M059J (cell line): ENCODE data around the gene SPO11. TPM values are rescaled to one million over a fixed set of nuclear protein-coding genes. Genes with fewer than 3 reads are reported as not detected.
"Not testable (repeated sequence)": the region's sequence is repeated elsewhere in the genome, so short reads cannot be mapped to it uniquely, and the experiment has no call there.

Experiments used
- DNase-seq: peaks from one replicate; pipeline ENCODE4 v3.0.0-alpha.2; 2012; ENCODE audit warnings: low read depth
- total RNA-seq: library from RNA; depleted of rRNA; stranded (reverse); fragments of >200 nt; shearing (Covaris generic); gene quantifications from 2 replicates; pipeline ENCODE4 v1.2.3, GENCODE V29; 2014

Gene SPO11
- total RNA-seq, 1 experiment from 2014 or later: not detected

DNA sequence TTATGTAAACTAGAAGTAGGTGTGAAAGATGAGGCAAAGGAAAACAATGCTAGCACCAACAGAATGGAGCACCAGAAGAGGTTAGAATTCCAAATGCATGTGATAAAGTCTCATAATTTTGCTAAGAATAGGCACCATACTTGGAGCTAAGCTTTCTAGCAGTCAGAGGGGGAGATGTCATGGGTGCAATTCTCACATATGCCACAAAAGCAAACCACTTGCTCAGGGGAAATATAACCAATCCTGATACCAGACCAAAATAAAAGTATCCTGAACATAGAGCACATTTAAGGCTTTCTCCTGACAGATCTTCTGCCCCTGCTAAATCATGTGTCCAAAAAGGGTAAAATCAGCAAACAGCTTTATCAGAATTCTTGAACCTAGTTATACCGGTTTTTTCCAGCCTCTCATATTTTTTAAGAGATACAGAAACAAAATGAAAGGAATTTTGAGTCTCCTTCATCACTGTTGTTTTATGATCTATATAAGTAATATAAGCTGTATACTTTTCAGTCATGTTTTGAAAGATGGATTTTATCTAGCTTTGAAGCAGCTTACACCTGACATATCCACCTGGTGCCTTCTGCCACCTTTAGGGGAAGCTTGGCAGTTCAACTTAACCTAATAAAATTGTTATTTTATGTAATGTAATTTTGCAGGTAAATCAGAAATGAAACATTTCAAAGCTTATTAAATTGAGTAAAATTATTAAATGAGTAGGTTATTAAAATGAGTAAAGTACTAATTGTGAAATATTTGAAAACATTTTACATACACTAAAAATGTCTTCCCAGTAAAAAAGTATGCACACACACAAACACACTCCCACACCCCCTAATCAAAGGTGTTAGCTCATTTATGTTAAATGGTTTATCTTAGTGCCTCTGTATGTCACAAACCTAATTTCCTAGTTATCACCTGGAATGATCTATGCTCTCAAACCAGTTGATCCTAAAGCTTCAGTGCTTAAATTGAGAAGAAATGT lies 2.8 kb downstream of the SPO11 start:
- no peak for DNase-seq

DNA sequence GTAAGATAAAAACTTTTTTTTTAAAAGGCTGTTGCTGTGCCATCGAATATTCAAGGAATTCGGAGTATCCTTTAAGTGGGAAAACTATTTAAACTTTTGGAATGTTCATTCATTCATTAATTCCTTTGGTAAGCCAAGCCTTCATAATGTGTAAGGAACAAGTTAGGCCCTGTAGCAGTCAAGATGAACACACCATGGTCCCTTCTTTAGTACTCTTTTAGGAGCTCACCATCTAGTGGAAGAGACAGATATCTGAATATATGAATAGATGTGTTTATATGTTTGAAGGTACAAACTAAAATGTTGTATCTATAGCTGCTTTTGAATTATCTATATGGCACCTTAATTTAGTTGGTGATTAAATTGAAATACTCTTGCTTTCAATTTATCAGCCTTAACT lies 5.8 kb downstream of the SPO11 start:
- DNase-seq: peak; percentile 26

DNA sequence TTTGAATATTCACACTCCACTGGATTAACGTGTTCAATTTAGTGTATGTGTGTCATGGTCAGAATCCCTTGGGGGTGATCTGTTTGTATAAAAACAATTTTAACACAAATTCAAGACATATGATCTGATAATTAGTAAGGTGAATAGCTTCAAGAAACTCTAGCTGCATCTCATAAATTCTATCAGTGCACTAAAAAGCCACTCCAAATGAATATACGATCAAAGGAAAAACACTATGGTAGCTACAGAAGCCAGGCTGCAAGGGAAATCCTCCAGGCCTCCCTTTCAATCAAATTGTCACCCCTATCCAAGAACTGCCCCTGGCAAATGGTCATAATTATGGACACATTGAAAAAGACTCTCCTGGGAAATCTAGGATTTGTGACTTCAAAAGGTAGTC lies 12.1 kb downstream of the SPO11 start:
- DNase-seq: no peak

DNA sequence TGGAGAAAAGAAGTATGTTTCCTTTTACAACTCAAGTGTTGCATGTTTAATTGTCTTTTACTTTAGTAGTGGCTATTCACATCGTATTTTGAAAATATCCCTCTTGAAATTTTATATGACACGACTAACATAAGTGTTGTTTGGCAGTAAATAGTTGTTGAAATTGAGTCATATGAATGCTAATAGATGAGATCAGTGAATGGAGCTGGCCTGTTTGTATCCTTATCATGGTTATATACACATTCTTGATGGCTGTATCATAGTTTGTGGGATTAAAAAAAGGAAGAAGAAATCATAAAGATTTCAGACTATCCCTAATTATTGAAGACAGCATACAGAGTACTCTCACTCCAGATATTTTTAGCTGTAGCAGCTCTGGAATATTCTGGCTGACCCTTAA lies 13.2 kb downstream of the SPO11 start:
- no peak for DNase-seq

DNA sequence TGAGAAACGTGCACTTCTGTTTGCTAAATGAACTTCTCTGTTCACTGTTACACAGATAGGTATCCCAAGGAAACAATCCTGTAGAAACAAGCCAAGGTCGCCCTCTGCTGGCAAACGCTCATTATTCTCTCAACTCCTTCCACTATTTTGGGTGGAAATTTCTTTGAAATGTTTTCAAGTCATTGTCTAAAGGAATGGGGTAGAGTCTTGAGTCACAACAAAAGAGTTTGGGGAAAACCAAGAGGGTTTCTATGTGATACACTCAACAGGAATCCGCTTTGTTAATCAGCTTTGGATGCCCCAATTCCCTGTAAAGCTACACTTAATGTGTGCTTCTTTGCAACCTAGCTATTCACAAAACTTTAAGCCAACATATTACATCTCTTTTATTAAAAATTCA lies 16.9 kb downstream of the SPO11 start:
- DNase-seq: peak; percentile 78

DNA sequence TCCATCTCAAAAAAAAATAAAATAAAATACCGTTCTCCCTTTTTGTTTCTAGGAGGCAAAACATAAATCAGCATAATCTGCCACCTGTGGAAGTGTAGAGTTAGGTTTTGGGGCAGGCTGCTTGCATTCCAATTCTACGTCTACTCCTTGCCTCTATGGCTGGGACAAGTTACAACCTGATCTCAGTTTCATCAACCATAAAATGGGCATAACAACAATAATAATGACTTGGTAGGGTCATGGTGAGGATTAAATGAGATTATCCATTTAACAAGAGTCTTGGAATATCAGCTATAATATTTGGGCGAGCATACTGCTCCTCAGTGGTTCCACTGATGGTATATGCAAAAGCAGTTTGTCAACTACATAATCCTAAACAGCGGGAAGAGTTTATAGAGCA lies 17.8 kb downstream of the SPO11 start:
- no peak for DNase-seq

DNA sequence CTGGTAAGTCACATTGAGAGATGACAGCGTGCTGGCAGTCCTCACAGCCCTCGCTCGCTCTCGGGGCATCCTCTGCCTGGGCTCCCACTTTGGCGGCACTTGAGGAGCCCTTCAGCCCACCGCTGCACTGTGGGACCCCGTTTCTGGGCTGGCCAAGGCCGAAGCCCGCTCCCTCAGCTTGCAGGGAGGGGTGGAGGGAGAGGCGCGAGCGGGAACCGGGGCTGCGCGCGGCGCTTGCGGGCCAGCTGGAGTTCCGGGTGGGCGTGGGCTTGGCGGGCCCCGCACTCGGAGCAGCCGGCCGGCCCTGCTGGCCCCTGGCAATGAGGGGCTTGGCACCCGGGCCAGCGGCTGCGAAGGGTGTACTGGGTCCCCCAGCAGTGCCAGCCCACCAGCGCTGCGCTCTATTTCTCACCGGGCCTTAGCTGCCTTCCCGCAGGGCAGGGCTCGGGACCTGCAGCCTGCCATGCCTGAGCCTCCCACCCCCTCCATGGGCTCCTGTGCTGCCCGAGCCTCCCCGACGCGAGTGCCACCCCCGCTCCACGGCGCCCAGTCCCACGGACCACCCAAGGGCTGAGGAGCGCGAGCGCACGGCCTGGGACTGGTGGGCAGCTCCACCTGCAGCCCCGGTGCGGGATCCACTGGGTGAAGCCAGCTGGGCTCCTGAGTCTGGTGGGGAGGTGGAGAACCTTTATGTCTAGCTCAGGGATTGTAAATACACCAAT lies 18.8 kb downstream of the SPO11 start:
- not testable (repeated sequence) for DNase-seq

DNA sequence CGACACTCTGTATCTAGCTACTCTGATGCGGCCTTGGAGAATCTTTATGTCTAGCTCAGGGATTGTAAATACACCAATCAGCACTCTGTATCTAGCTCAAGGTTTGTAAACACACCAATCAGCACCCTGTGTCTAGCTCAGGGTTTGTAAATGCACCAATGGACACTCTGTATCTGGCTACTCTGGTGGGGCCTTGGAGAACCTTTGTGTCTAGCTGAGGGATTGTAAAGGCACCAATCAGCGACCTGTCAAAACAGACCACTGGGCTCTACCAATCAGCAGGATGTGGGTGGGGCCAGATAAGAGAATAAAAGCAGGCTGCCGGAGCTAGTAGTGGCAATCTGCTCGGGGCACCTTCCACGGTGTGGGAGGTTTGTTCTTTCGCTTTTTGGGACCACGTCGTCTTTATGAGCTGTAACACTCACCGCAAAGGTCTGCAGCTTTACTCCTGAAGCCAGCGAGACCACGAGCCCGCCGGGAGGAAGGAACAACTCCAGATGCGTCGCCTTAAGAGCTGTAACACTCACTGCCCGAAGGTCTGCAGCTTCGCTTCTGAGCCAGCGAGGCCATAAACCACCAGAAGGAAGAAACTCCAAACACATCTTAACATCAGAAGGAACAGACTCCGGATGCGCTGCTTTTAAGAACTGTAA lies 19.4 kb downstream of the SPO11 start:
- DNase-seq: not testable (repeated sequence)

DNA sequence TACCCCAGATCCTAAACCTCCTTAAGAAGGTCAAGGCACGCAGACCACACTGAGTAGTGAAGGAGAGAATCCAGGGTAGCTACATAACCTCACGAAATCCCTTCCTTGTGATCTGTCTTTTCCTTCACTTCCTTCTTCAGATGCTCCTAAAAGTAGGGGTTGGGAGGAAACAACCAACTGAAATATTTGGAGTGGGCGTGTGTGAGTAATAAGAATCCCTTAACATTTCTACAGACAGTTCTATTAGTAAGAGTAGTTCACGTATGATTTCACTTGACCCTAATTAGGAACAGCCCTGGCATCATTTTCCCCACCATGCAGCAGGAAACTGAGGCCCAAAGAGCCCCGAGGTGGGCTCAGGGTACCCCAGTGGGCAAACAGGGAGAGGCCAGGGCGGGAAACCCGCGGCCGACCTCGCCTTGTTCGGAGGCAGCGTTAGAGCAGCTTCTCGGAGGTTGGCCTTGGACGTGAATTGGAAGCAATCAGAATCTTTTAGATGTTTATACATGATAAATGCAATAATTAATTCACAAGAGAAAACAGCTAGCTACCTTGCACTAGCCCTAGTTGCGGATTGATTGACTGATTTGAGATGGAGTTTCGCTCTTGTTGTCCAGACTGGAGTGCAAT lies 20.6 kb downstream of the SPO11 start:
- no peak for DNase-seq

DNA sequence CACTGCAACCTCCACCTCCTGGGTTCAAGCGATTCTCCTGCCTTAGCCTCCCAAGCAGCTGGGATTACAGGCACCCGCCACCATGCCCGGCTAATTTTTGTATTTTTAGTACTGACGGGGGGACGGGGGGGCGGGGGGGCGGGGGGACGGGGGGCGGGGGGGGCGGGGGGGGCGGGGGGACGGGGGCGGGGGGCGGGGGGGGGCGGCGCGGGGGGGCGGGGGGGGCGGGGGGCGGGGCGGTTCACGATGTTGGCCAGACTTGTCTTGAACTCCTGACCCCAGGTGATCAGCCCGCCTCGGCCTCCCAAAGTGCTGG lies 21.1 kb downstream of the SPO11 start:
- DNase-seq: not testable (repeated sequence)

DNA sequence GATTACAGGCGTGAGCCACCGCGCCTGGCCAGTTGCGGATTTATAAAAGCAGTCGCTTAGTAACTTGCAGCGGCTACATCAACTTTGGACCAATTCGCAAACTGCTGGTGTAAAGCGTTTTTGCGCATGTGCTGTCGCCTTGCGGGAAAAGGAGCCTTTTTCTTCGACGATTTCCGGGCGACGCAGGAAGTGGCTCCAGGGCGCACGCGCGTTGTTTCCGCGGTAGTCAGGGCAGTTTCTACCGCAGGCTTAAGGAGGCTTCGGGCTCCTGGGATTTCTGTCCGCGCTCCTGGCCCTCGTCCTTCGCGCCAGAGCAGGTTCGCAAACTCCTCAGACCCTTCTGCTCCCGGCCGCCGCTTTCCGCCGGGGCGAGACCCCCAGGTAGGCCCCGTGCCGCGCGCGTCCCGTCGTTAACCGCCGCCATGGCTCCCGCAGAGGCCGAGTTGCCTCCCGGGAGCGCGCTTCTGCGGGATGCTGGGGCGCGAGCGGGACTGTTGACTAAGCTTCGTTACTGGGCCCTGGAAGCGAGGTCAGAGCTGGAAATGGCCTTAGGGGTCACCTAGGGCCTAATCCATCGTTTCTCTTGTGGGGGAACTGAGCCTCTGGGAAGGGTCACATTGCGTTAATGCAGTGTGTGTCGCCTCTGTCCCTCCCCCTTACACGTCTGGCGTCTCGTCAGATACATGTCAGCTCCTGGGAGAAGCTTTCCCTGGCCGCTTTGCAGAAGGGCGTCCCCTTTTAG lies 21.6 kb downstream of the SPO11 start, which contains the start of gene RAE1:
RAE1 (plus strand) TSS at position 214 of the 742 bp plus-strand sequence. CDS start 2,784 bp downstream, outside the sequence.
- DNase-seq: peak; percentile 95

DNA sequence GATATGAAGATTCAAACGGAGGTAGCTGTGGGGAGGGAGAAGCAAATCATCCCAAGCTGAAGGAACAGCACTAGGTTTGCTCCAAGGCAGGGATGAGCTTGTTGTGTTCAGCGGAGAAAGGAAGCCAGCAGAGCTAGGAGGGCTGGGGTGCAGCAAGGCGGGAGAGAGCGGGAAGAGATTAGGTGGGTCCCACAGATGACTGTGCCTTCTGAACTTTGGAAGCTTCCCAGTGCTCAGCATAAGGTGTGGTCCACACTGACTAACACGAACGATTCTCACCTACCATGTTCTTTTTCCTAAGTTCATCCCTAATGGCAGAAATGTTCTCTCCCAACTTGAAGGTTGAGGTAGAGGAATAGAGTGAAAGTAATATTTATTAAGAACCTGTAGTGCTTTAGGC lies 22.7 kb downstream of the SPO11 start:
- DNase-seq: no peak

DNA sequence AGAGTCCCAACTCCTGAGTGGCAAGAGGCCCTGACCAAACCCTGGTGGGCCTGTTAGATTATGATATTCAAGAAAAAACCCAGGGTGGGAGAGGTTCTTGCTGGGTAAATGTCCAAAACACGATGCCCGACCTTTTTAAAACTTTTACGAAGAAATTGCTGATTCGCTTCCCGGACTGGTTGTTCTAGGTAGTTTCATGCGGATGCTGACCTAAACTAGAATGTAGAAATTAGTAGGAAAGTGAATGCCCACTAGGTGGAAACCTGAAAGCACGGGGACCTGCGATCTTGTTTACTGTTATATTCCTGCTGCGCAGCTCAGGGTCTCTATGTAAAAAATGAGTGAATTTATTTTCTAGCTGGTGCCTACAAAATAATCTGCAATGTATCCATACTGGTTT lies 23.7 kb downstream of the SPO11 start:
- no peak for DNase-seq

DNA sequence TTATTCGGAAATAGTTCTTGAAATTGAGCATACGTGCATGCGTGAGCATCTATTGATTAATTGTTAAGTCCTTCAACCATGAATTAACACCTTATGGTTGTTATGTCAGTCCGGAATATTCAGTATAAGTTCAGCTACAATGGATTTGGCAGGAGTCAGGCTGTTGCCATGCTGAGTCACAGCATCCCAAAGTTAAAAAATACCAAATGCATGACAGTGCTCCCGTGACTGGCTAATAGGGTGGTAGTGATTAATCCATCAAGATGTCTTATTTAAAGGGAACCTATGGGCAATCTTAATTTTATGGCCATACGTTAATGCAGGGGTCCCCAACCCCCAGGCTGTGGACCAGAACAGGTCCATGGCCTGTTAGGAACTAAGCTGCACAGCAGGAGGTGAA lies 31.9 kb downstream of the SPO11 start:
- peak; percentile 92 for DNase-seq

DNA sequence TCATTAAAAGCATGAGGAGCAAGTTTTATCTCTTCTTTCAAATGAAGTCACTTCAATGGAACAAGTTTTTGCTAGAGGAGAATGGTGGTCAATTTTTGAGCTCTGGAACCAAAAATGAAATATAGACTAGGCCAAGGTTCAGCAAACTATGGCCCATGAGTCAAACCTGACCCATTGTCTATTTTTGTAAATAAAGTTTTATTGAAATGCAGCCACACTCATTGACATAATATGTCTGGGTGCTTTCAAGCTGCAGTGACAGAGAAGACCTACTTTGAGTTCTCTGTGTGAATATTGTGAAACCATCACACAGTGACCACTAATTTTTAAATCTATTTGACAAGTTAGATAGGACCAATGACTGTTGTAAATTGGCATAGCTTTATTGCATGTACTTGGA lies 34.8 kb downstream of the SPO11 start:
- no peak for DNase-seq

DNA sequence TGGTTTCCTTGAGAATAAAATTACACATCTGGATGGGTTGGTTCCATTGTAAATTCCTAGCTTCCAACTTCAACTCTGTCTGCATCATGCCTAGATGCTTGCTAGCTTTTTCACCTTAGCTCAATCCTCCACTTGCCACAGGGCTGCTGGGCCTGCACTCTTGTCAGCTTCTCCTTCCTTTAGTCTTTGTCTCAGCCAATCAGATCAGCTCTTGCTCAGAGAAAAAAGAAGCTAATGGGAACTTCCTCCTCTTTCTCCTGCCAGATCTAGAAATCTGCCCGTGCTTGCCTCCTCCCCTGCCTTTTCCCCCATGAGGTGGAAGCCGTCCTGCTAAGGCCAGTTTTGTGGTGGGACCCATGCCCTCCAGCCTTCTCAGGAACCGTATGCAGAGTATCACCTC lies 40.0 kb downstream of the SPO11 start:
- no peak for DNase-seq

DNA sequence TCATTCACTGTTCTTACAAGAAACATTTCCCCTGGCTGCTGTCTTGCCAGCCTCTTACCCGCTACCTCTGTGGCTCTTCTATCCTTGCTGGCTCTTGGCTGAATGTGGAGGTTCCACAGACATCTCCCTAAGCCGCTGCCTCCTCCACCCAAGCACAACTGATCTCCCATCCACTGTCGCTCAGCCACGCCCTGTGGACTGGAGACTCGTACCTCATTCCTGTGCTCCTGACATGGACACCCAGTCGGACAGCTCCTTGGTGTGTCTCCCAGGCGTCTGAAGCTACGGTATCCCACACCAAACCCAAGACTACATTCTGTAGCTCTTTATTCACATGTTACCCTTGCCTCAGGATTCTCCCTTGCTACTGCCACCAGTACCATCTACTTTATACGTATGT lies 40.7 kb downstream of the SPO11 start:
- DNase-seq: no peak

DNA sequence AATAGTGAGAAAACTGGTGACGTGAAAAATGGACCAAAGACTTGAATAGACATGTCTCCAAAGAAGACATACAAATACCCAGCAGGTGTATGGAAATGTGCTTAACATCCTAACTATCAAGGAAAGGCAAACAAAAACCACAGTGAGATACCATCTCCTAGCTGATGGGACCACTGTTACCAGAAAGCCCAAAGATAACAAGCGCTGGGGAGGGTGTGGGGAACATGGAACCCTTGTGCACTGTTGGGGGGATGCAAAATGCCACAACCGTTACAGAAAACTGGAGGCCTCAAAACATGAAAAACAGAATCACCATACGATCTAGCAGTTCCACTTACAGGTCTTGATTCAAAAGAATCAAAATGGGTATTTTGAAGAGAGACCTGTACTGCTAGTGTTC lies 41.8 kb downstream of the SPO11 start:
- DNase-seq: no peak

DNA sequence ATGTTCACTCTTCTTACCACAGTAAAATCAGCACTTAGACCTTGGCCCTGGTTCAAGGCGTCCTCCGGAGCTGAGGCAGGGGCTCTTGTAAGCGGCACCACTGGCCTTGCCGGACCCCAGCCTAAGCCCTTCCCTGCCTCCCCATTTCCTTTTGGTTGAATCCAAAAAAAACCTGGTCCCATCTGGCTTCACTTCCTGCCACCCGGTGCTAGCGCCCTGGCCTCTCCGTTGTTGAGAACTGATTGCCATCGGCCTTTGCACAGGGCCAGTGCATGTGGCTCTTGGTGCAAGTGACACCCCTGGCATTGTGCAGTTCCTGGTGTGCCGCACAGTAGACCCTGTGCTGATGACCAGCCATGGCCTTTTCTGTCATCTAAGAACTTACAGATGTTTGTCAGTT lies 42.6 kb downstream of the SPO11 start:
- no peak for DNase-seq

DNA sequence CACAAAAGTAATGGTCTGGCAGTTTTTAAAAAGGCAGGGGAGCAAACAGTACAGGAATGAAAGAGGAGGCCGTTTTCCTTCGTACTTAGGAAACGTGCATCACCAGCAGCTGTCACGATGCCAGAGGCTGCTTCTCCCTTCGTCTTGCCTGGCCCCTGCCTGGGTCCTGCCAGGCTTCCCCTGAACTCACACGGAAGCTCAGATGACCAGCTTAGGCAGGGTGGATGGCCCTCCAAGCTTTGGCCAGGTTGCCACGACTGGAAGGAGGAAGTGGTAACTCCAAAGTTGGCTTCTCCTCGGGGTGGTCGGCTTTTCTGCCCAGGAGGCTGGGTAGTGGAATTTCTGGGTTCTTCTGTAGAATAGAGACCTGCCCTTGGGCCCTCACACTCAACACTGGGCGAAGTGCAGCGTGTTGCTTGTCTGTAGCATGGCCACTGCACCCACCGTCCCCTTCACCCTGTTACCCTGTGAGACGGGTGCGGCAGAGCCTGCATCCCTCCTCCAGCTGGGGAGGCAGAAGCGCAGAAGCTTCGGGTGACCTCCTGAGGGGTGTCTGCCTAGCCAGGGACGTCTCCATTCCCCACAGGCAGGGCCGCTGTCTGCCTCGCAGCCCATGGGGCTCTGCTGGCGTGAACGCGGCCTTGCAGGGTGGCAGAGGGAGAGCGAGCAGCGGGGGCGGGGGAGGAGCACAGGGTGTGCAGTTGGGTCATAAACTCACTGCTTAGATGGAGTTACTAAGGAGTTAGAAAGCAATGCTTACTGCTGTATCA lies 43.2 kb downstream of the SPO11 start:
- DNase-seq: no peak
